ENCODE measurements around the gene ARHGAP32. TPM values are rescaled to one million over a fixed set of nuclear protein-coding genes. Genes with fewer than 3 reads are reported as not detected.
A peak's percentile ranks its signal among the peaks of the same experiment; 100 is the strongest.

ARHGAP32 gene
- total and polyA plus RNA-seq, 2 experiments from 2014 or later: 9.9 to 17.3 TPM

- H3K36me3 ChIP-seq (replicated peaks; ENCODE audit: insufficient read depth, low read depth): no peaks in the 10 kb centered on the region
- no peak overlapping the region for H3K27ac ChIP-seq
- DNase-seq (ENCODE audit: low spot score): no peak
- TF ChIP-seq CTCF (IDR thresholded peaks at IDR 0.05; ENCODE audit: poor library complexity) (no peak), EZH2phosphoT487 (IDR thresholded peaks at IDR 0.05; ENCODE audit: low read depth, severe bottlenecking, unreplicated experiment) (no peak), EZH2 (IDR thresholded peaks at IDR 0.05; ENCODE audit: borderline replicate concordance) (no peak)
- no peaks in the 10 kb centered on the region for H3K4me1 ChIP-seq (ENCODE audit: insufficient read depth)
- no peaks in the 10 kb centered on the region for H3K27me3 ChIP-seq
- no peaks in the 10 kb centered on the region for H3K9me2 ChIP-seq (replicated peaks; ENCODE audit: insufficient read depth)
- no peaks in the 10 kb centered on the region for H4K20me1 ChIP-seq (ENCODE audit: insufficient read depth, poor library complexity, severe bottlenecking)
- peaks cover 54% of the 10 kb centered on the region for H3K79me2 ChIP-seq
- H3K4me2 ChIP-seq: no peak overlapping the region
- H2AFZ ChIP-seq: no peak overlapping the region
- 55% methylated on average over 4 of the region's 4 CpGs for WGBS (ENCODE audit: low lambda C conversion rate, missing lambda C conversion rate)
- no peaks in the 10 kb centered on the region for H3K9me3 ChIP-seq (ENCODE audit: low read depth)
- no peak overlapping the region for H3K4me3 ChIP-seq
These were observed 45.3 kb upstream of the ARHGAP32 start for GRCh38 chr11:129237456-129237855.

GRCh38 chr11:129236850-129237249, 44.7 kb upstream of the ARHGAP32 start:
- no peaks in the 10 kb centered on the region for H3K4me1 ChIP-seq (ENCODE audit: insufficient read depth)
- no peak for DNase-seq (ENCODE audit: low spot score)
- no peaks in the 10 kb centered on the region for H3K27me3 ChIP-seq
- H3K4me2 ChIP-seq: no peak overlapping the region
- peaks cover 54% of the 10 kb centered on the region for H3K79me2 ChIP-seq
- H4K20me1 ChIP-seq (ENCODE audit: insufficient read depth, poor library complexity, severe bottlenecking): no peaks in the 10 kb centered on the region
- H3K9me3 ChIP-seq (ENCODE audit: low read depth): no peaks in the 10 kb centered on the region
- no peaks in the 10 kb centered on the region for H3K9me2 ChIP-seq (replicated peaks; ENCODE audit: insufficient read depth)
- H3K36me3 ChIP-seq (replicated peaks; ENCODE audit: insufficient read depth, low read depth): no peaks in the 10 kb centered on the region
- no peak overlapping the region for H3K4me3 ChIP-seq
- TF ChIP-seq CTCF (IDR thresholded peaks at IDR 0.05; ENCODE audit: poor library complexity) (no peak), EZH2phosphoT487 (IDR thresholded peaks at IDR 0.05; ENCODE audit: low read depth, severe bottlenecking, unreplicated experiment) (no peak), EZH2 (IDR thresholded peaks at IDR 0.05; ENCODE audit: borderline replicate concordance) (no peak)
- no peak overlapping the region for H3K27ac ChIP-seq
- WGBS (ENCODE audit: low lambda C conversion rate, missing lambda C conversion rate): 94% methylated on average over 1 of the region's 1 CpG
- H2AFZ ChIP-seq: no peak overlapping the region

GRCh38 chr11:129234978-129235377, 42.9 kb upstream of the ARHGAP32 start:
- Histone ChIP-seq H3K4me3 (no peak overlapping the region), H3K27ac (no peak overlapping the region), H3K4me1 (ENCODE audit: insufficient read depth) (no peaks in the 10 kb centered on the region), H4K20me1 (ENCODE audit: insufficient read depth, poor library complexity, severe bottlenecking) (no peaks in the 10 kb centered on the region), H3K79me2 (peaks cover 40% of the 10 kb centered on the region), H3K36me3 (replicated peaks; ENCODE audit: insufficient read depth, low read depth) (no peaks in the 10 kb centered on the region), H2AFZ (no peak overlapping the region), H3K4me2 (no peak overlapping the region), H3K9me3 (ENCODE audit: low read depth) (no peaks in the 10 kb centered on the region), H3K9me2 (replicated peaks; ENCODE audit: insufficient read depth) (no peaks in the 10 kb centered on the region), H3K27me3 (no peaks in the 10 kb centered on the region)
- 79% methylated on average over 5 of the region's 5 CpGs for WGBS (ENCODE audit: low lambda C conversion rate, missing lambda C conversion rate)
- DNase-seq (ENCODE audit: low spot score): no peak
- TF ChIP-seq EZH2phosphoT487 (IDR thresholded peaks at IDR 0.05; ENCODE audit: low read depth, severe bottlenecking, unreplicated experiment) (no peak), EZH2 (IDR thresholded peaks at IDR 0.05; ENCODE audit: borderline replicate concordance) (no peak), CTCF (IDR thresholded peaks at IDR 0.05; ENCODE audit: poor library complexity) (no peak)

- Histone ChIP-seq H3K79me2 (peaks cover 62% of the 10 kb centered on the region), H3K36me3 (replicated peaks; ENCODE audit: insufficient read depth, low read depth) (no peaks in the 10 kb centered on the region), H3K4me2 (no peak overlapping the region)
These were observed 37.9 kb upstream of the ARHGAP32 start for GRCh38 chr11:129230006-129230405.

More at GRCh38 chr11:129230006-129230405, 37.9 kb upstream of the ARHGAP32 start:
- 87% methylated on average over 6 of the region's 6 CpGs for WGBS (ENCODE audit: low lambda C conversion rate, missing lambda C conversion rate)
- Histone ChIP-seq H3K4me1 (ENCODE audit: insufficient read depth) (no peaks in the 10 kb centered on the region), H3K9me3 (ENCODE audit: low read depth) (peaks cover 16% of the 10 kb centered on the region), H3K27me3 (no peaks in the 10 kb centered on the region), H2AFZ (no peak overlapping the region), H3K9me2 (replicated peaks; ENCODE audit: insufficient read depth) (no peaks in the 10 kb centered on the region), H4K20me1 (ENCODE audit: insufficient read depth, poor library complexity, severe bottlenecking) (no peaks in the 10 kb centered on the region), H3K27ac (no peak overlapping the region), H3K4me3 (no peak overlapping the region)
- DNase-seq (ENCODE audit: low spot score): no peak
- TF ChIP-seq EZH2phosphoT487 (IDR thresholded peaks at IDR 0.05; ENCODE audit: low read depth, severe bottlenecking, unreplicated experiment) (no peak), CTCF (IDR thresholded peaks at IDR 0.05; ENCODE audit: poor library complexity) (peak; percentile 17)

Data from hepatocyte (in vitro differentiated cells).